Gastrocnemius medialis (tissue), 4 donors: ENCODE results near the gene STK11IP. TPM values are rescaled to one million over a fixed set of nuclear protein-coding genes. Genes with fewer than 3 reads are reported as not detected.

Source experiments
- ATAC-seq, 2 donors: fragments of 150-250 bp; one replicate each; pipeline ENCODE4 v1.9.1; 2016
- DNase-seq, 2 donors: peaks; one replicate each; pipeline ENCODE4 v3.0.0-alpha.2; 2019
- H3K27ac ChIP-seq, 4 donors: fragments of 200-600 bp; sonication (generic); 1 replicate in 1 of 4; 2 replicates in 3 of 4; pipeline ENCODE4 v1.5.1; 2016 to 2018; ENCODE audit warnings: mild to moderate bottlenecking in 2 of 4, moderate library complexity in 1 of 4
- H3K27me3 ChIP-seq, 3 donors: fragments of 200-600 bp; sonication (generic) in 2 of 3; 1 replicate in 1 of 3; 2 replicates in 2 of 3; pipeline versions ENCODE4 v1.5.1 to v1.6.0; 2016 to 2019; ENCODE audit warnings: mild to moderate bottlenecking in 1 of 3, moderate library complexity in 1 of 3
- H3K36me3 ChIP-seq, 2 donors: fragments of 200-600 bp; sonication (generic) in 1 of 2; one replicate each; pipeline ENCODE4 v1.5.1; 2017 to 2018
- H3K4me1 ChIP-seq, 2 donors: fragments of 200-600 bp; sonication (generic) in 1 of 2; one replicate each; pipeline ENCODE4 v1.5.1; 2016 to 2017; ENCODE audit warnings: mild to moderate bottlenecking in 2 of 2
- H3K4me3 ChIP-seq, 4 donors: fragments of 200-600 bp; sonication (generic) in 3 of 4; 1 replicate in 1 of 4; 2 replicates in 3 of 4; pipeline ENCODE4 v1.5.1; 2016 to 2019; ENCODE audit warnings: mild to moderate bottlenecking in 2 of 4
- H3K9me3 ChIP-seq, 3 donors: fragments of 200-600 bp; sonication (generic) in 2 of 3; 1 replicate in 1 of 3; 2 replicates in 2 of 3; pipeline ENCODE4 v1.5.1; 2016 to 2019
- CTCF ChIP-seq, 5 experiments: fragments of 450-650 bp in 3 of 5; fragments of 200-600 bp in 2 of 5; sonication (generic) in 2 of 5; IDR thresholded peaks in 4 of 5; conservative IDR thresholded peaks in 1 of 5; 1 replicate in 4 of 5; 2 replicates in 1 of 5; pipeline ENCODE4 v1.5.1; 2016 to 2019; ENCODE audit warnings: antibody characterized with exemption in 5 of 5, mild to moderate bottlenecking in 3 of 5, moderate library complexity in 3 of 5
- POLR2A ChIP-seq, 2 donors: fragments of 450-650 bp; IDR thresholded peaks; one replicate each; pipeline ENCODE4 v1.6.1; 2017; ENCODE audit warnings: antibody characterized with exemption in 2 of 2, mild to moderate bottlenecking in 2 of 2, moderate library complexity in 2 of 2
- in situ Hi-C, 4 donors: fragments of 200-750 bp; cut with MboI; loops; one replicate each; pipeline versions ENCODE4 v1.15.0 to v1.8.0; 2017; ENCODE audit warnings: low sequenced_read_pairs in 4 of 4
- intact Hi-C: fragments of 100-400 bp; cut with DNase I; formaldehyde crosslinking; loops from one replicate; pipeline ENCODE4 v1.15.1; 2023; ENCODE audit warnings: low total_unique reads
- total RNA-seq, 4 donors: library from RNA; depleted of rRNA; stranded (reverse); fragments of >200 nt; gene quantifications; one replicate each; pipeline versions ENCODE4 v1.1.0 to v1.2.3, GENCODE V29; 2016

STK11IP gene
- total RNA-seq, 4 donors from 2014 or later = 5.4 to 7.5 (median 6.5) TPM

- Histone ChIP-seq H3K27ac (no peak overlapping the region), H3K27me3 (no peaks in the 10 kb centered on the region), H3K36me3 (peaks cover 0 to 9% of the 10 kb centered on the region in 2 donors), H3K9me3 (no peaks in the 10 kb centered on the region), H3K4me3 (no peak overlapping the region), H3K4me1 (no peaks in the 10 kb centered on the region)
- TF ChIP-seq POLR2A (IDR thresholded peaks at IDR 0.05) (no peak), CTCF (IDR thresholded peaks at IDR 0.05 in 4 of 5, conservative IDR thresholded peaks at IDR 0.05 in 1 of 5) (no peak)
- in situ Hi-C loops (no loop called here), intact Hi-C loops (no loop called here)
- ATAC-seq (no peak), DNase-seq (no peak)
Observed at GRCh38 chr2:219620546-219620945, 22.9 kb downstream of the STK11IP start.

GRCh38 chr2:219621935-219622334, 24.3 kb downstream of the STK11IP start:
- Histone ChIP-seq H3K27ac (no peak overlapping the region), H3K27me3 (no peaks in the 10 kb centered on the region), H3K4me3 (no peak overlapping the region), H3K9me3 (no peaks in the 10 kb centered on the region), H3K4me1 (no peaks in the 10 kb centered on the region), H3K36me3 (no peaks in the 10 kb centered on the region)
- in situ Hi-C loops (no loop called here), intact Hi-C loops (no loop called here)
- TF ChIP-seq POLR2A (IDR thresholded peaks at IDR 0.05) (no peak), CTCF (IDR thresholded peaks at IDR 0.05 in 4 of 5, conservative IDR thresholded peaks at IDR 0.05 in 1 of 5) (no peak)
- DNase-seq (no peak), ATAC-seq (no peak)

GRCh38 chr2:219622472-219622871, 24.8 kb downstream of the STK11IP start:
- no peak overlapping the region for H3K4me3 ChIP-seq
- H3K27me3 ChIP-seq = no peaks in the 10 kb centered on the region
- no peak for TF ChIP-seq CTCF (IDR thresholded peaks at IDR 0.05 in 4 of 5, conservative IDR thresholded peaks at IDR 0.05 in 1 of 5)
- no peaks in the 10 kb centered on the region for H3K36me3 ChIP-seq
- ATAC-seq = no peak
- intact Hi-C loops (no loop called here), in situ Hi-C loops (no loop called here)
- DNase-seq = no peak
- no peaks in the 10 kb centered on the region for H3K9me3 ChIP-seq
- no peaks in the 10 kb centered on the region for H3K4me1 ChIP-seq
- no peak overlapping the region for H3K27ac ChIP-seq

- Histone ChIP-seq H3K27ac (no peak overlapping the region), H3K27me3 (no peaks in the 10 kb centered on the region), H3K36me3 (no peaks in the 10 kb centered on the region), H3K4me1 (peaks cover 3 to 4% of the 10 kb centered on the region in 2 donors), H3K4me3 (no peak overlapping the region), H3K9me3 (no peaks in the 10 kb centered on the region)
- ATAC-seq (no peak), DNase-seq (no peak)
- TF ChIP-seq CTCF (IDR thresholded peaks at IDR 0.05 in 4 of 5, conservative IDR thresholded peaks at IDR 0.05 in 1 of 5) (no peak), POLR2A (IDR thresholded peaks at IDR 0.05) (no peak)
- in situ Hi-C loops = no loop called here
- intact Hi-C loops = no loop called here
Observed at GRCh38 chr2:219624565-219624964, 26.9 kb downstream of the STK11IP start.

DNA sequence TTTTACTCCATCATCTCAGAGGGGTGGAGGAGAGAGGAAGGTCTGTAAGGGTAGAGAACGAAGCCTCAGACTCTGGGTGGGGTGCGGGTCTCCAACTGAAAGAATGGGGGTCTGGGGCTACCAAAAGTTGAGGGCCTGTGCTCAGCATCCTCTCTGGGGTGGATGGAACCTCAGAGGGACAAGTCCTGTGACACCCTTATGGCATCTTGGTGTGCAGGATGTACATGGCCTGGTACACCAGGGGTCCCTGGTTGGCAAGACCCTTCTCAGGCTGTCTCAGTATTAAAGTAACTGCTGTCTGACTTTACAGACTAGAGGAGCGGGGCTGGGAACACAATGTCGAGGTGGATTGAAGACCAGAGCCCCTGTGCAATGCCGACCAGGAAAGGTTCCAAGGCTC, 27.5 kb downstream of the STK11IP start:
- H3K27me3 ChIP-seq = no peaks in the 10 kb centered on the region
- DNase-seq (no peak), ATAC-seq (no peak)
- H3K4me3 ChIP-seq = no peak overlapping the region
- H3K36me3 ChIP-seq = no peaks in the 10 kb centered on the region
- H3K27ac ChIP-seq = no peak overlapping the region
- intact Hi-C loops = no loop called here
- no peak for TF ChIP-seq POLR2A (IDR thresholded peaks at IDR 0.05)
- no peak for TF ChIP-seq CTCF (IDR thresholded peaks at IDR 0.05 in 4 of 5, conservative IDR thresholded peaks at IDR 0.05 in 1 of 5)
- H3K9me3 ChIP-seq = no peaks in the 10 kb centered on the region
- H3K4me1 ChIP-seq = peaks cover 3 to 4% of the 10 kb centered on the region in 2 donors
- in situ Hi-C loops = no loop called here
